Measurements from ENCODE around the gene C2CD3. TPM values are rescaled to one million over a fixed set of nuclear protein-coding genes. Genes with fewer than 3 reads are reported as not detected.
"Not testable (repeated sequence)": the region's sequence is repeated elsewhere in the genome, so short reads cannot be mapped to it uniquely, and the experiment has no call there.

C2CD3 gene
- total RNA-seq, 1 experiment from 2014 or later, result 8.4 TPM

- not testable (repeated sequence) for DNase-seq (ENCODE audit: low spot score)
Observed at GRCh38 chr11:74066663-74067062, 104.1 kb downstream of the C2CD3 start.

- DNase-seq (ENCODE audit: low spot score), result not testable (repeated sequence)
Observed at GRCh38 chr11:74065534-74065933, 105.3 kb downstream of the C2CD3 start.

- DNase-seq (ENCODE audit: low spot score), result not testable (repeated sequence)
Observed at GRCh38 chr11:74063628-74064027, 107.2 kb downstream of the C2CD3 start.

- DNase-seq (ENCODE audit: low spot score), result not testable (repeated sequence)
Observed at GRCh38 chr11:74061599-74061998, 109.2 kb downstream of the C2CD3 start.

- DNase-seq (ENCODE audit: low spot score), result peak; percentile 19
Observed at GRCh38 chr11:74057249-74058151, 113.3 kb downstream of the C2CD3 start.

- DNase-seq (ENCODE audit: low spot score), result no peak
Observed at GRCh38 chr11:74055938-74056337, 114.9 kb downstream of the C2CD3 start.

- DNase-seq (ENCODE audit: low spot score), result no peak
Observed at GRCh38 chr11:74050465-74050864, 120.3 kb downstream of the C2CD3 start.

GRCh38 chr11:74048993-74049392 lies 121.8 kb downstream of the C2CD3 start:
- no peak for DNase-seq (ENCODE audit: low spot score)

GRCh38 chr11:74044538-74044937 lies 126.3 kb downstream of the C2CD3 start:
- no peak for DNase-seq (ENCODE audit: low spot score)

- no peak for DNase-seq (ENCODE audit: low spot score)
Observed at GRCh38 chr11:74043450-74043849, 127.4 kb downstream of the C2CD3 start.

- DNase-seq (ENCODE audit: low spot score), result peak; percentile 20
Observed at GRCh38 chr11:74037309-74037708, 133.5 kb downstream of the C2CD3 start.

- no peak for DNase-seq (ENCODE audit: low spot score)
Observed at GRCh38 chr11:74035264-74035663, 135.5 kb downstream of the C2CD3 start.

- DNase-seq (ENCODE audit: low spot score), result no peak
Observed at GRCh38 chr11:74033046-74033445, 137.8 kb downstream of the C2CD3 start.

- DNase-seq (ENCODE audit: low spot score), result no peak
Observed at GRCh38 chr11:74030723-74031676, 139.8 kb downstream of the C2CD3 start.

GRCh38 chr11:74025467-74026166 lies 145.2 kb downstream of the C2CD3 start:
- no peak for DNase-seq (ENCODE audit: low spot score)

GRCh38 chr11:74024261-74025029 lies 146.4 kb downstream of the C2CD3 start:
- no peak for DNase-seq (ENCODE audit: low spot score)

GRCh38 chr11:74023276-74023675 lies 147.5 kb downstream of the C2CD3 start:
- DNase-seq (ENCODE audit: low spot score), result no peak

GRCh38 chr11:74022546-74022945 lies 148.3 kb downstream of the C2CD3 start:
- DNase-seq (ENCODE audit: low spot score), result no peak

GRCh38 chr11:74021998-74022397 lies 148.8 kb downstream of the C2CD3 start:
- DNase-seq (ENCODE audit: low spot score), result no peak

GRCh38 chr11:74020539-74020938 lies 150.3 kb downstream of the C2CD3 start:
- no peak for DNase-seq (ENCODE audit: low spot score)

GRCh38 chr11:74019860-74020259 lies 150.9 kb downstream of the C2CD3 start:
- DNase-seq (ENCODE audit: low spot score), result peak; percentile 19
